Measurements from ENCODE around the gene TINCR.

Gene TINCR

GRCh38 chr19:5519076-5519475 is 48.7 kb downstream of the TINCR start:
- no peak for DNase-seq (ENCODE audit: low read depth in 2 of 2, low spot score in 1 of 2)

GRCh38 chr19:5515737-5516136 is 52.0 kb downstream of the TINCR start:
- no peak for DNase-seq (ENCODE audit: low read depth in 2 of 2, low spot score in 1 of 2)

GRCh38 chr19:5514001-5514400 is 53.8 kb downstream of the TINCR start:
- DNase-seq (ENCODE audit: low read depth in 2 of 2, low spot score in 1 of 2), result no peak

DNA sequence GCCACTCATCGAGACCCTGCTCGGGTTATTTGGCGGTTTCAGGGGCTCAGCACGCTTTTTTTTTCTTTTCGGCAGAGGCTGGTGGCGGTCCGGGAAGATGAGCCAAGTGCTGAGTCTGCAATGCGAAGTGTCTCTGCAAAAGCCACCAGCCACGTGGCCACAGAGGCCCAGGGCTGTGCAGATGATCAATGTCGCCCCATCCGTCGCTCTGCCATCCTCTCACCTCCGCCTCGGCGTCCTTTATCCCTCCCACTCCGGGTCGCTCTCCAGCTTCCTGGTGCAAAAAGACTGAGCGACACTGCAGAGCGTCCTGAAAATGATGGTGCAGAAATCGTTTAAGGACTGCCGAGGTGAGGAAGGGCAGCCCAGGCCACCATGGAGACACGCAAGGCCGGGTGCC is 55.0 kb downstream of the TINCR start:
- DNase-seq (ENCODE audit: low read depth in 2 of 2, low spot score in 1 of 2), result no peak

All from stimulated activated CD8-positive, alpha-beta memory T cell treated with anti-CD3 and anti-CD28 coated beads, Interleukin-4, amount 100 ng/mL, for 1 hour (primary cell).